HG02884 (cell line): ENCODE results near the gene TIPARP.
"Not testable (repeated sequence)": the region's sequence is repeated elsewhere in the genome, so short reads cannot be mapped to it uniquely, and the experiment has no call there.

Source experiments
- ATAC-seq: cut with Tn5 transposase; IDR thresholded peaks from one replicate; pipeline ENCODE4 v1.9.1; 2021; ENCODE audit warnings: mild to moderate bottlenecking, moderate library complexity; ENCODE audit not compliant: unreplicated experiment

The TIPARP gene

GRCh38 chr3:156737049-156737448 is 62.7 kb downstream of the TIPARP start:
- not testable (repeated sequence) for ATAC-seq

- no peak for ATAC-seq
Measured at GRCh38 chr3:156738251-156738650, 63.9 kb downstream of the TIPARP start.

- no peak for ATAC-seq
Measured at GRCh38 chr3:156739976-156740375, 65.6 kb downstream of the TIPARP start.

GRCh38 chr3:156740581-156740980 is 66.2 kb downstream of the TIPARP start:
- not testable (repeated sequence) for ATAC-seq

- ATAC-seq = no peak
Measured at GRCh38 chr3:156741935-156742334, 67.5 kb downstream of the TIPARP start.

- no peak for ATAC-seq
Measured at GRCh38 chr3:156742401-156742800, 68.0 kb downstream of the TIPARP start.

- ATAC-seq = no peak
Measured at GRCh38 chr3:156743859-156744258, 69.5 kb downstream of the TIPARP start.

GRCh38 chr3:156744631-156745030 is 70.2 kb downstream of the TIPARP start:
- no peak for ATAC-seq

GRCh38 chr3:156745766-156746165 is 71.4 kb downstream of the TIPARP start:
- no peak for ATAC-seq

- ATAC-seq = no peak
Measured at GRCh38 chr3:156747046-156747445, 72.7 kb downstream of the TIPARP start.

- no peak for ATAC-seq
Measured at GRCh38 chr3:156749244-156749643, 74.9 kb downstream of the TIPARP start.

- ATAC-seq = no peak
Measured at GRCh38 chr3:156750191-156750873, 75.9 kb downstream of the TIPARP start.

- no peak for ATAC-seq
Measured at GRCh38 chr3:156750874-156751245, 76.5 kb downstream of the TIPARP start.

GRCh38 chr3:156751461-156752025 is 77.2 kb downstream of the TIPARP start:
- no peak for ATAC-seq
